Raji (cell line): ENCODE measurements around the gene SNRPA1.

Source experiments
- POLR2A ChIP-seq: IDR thresholded peaks from 2 replicates; pipeline ENCODE4 v1.6.1; 2011; ENCODE audit warnings: low read depth, low read length, control low read depth; ENCODE audit not compliant: insufficient read depth

The SNRPA1 gene

DNA sequence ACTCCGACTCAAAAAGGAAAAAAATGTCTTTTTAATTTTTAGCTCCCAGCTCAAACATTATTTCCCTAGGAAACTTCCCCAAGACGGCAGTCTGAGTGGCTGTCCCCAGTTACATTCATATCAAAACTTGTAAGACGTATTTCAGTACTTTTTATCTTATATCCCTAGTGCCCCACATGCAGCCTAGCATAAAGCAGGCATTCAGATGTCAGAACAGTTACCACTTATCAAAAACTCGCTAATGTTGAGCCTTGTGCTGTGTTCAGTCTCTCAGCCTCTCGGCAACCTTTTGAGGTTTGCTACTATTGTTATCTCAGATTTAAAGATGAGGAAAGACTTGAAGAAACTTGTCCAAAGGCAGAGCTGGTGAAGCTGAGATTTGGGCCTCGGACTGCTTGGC, 11.1 kb downstream of the SNRPA1 start:
- no peak for TF ChIP-seq POLR2A

DNA sequence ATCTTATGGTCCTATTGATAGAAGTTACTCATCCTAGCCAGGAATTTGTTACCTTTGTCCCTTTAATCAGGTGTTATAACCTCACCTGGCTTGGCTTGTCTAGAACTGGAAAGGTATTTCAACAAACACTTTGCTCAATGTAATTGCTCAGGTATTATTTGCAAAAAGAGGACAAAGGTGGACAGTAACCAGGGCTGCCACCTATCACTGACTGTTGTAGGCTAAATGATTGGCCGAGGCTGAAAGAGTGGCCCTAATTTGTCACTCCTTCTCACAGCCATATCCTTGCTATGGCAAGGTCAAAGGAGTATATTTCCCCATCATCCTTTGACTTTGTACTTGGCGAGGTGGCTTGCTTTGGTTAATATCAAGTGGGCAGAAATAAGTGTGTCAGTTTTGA, 15.0 kb downstream of the SNRPA1 start:
- no peak for TF ChIP-seq POLR2A

DNA sequence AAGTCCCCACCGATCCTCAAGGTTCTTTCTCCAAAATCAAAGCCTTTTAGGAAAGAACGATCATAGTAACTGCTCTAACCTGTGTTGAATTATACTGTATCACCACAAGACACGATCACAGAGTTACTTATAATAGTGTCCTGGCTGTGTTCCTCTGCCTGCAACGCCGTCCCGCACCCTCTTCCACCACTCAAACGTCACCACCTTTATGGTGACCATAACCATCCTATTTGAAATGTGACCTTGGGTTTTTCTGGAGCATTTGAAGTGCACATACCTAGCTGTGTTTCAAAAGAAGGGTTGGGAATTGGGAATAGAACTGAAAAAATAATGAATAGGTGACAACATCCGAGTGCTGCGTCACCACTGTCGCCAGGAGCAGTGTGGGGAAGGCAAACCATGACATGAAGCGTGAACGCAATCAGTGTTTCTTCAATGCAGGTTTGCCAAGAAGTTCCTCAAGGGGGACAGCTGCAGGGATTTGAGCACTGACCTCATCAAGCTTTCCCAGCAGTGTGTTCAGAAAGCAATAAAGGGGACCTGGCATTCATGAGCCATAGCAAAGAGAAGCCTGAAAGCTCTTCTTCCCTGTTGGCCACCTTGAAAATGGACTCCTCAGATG, 17.0 kb downstream of the SNRPA1 start:
- TF ChIP-seq POLR2A = no peak

DNA sequence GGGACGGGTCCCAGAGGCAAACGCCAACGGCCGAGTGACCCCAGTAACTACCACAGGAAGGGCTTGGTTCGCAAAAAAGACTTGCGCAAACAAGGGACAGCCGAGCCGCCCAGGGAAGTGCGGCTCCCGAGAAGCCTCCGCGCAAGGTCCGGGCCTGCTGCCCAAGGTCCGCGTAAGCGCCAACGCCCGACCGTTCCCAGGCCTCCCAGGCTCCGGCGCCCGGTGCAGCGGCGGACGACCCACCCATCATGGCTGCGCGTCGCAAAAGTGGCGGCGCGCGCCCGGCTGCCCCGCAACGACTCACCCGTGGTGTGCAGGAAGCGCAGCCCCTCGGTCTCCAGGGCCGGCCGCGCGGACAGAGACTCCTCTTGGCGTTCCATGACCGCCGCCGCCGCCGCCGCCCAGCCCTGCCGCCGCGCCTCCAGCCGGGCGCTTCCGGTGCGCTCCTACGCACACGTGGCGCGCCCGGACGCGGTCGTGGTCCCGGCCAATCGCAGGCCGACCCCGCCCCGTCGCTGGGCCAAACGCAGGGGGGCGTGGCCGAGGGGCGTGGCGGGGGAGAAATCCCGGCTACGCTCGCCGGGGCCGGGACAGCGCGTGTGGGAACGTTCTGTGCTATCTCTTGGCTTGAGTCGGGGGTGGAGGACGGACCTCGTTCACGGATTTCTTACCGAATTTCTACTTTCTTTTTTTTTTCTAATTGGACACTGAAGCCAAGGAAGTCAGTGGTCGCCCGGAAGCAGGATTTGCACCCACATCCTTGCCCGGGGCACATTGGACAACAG, 17.8 kb downstream of the SNRPA1 start, which contains the start of gene SELENOS:
TSS of gene SELENOS (minus strand) at position 448 of the 785 bp plus-strand sequence. CDS start at position 380, 68 bp downstream.
- TF ChIP-seq POLR2A = peak; percentile 64

DNA sequence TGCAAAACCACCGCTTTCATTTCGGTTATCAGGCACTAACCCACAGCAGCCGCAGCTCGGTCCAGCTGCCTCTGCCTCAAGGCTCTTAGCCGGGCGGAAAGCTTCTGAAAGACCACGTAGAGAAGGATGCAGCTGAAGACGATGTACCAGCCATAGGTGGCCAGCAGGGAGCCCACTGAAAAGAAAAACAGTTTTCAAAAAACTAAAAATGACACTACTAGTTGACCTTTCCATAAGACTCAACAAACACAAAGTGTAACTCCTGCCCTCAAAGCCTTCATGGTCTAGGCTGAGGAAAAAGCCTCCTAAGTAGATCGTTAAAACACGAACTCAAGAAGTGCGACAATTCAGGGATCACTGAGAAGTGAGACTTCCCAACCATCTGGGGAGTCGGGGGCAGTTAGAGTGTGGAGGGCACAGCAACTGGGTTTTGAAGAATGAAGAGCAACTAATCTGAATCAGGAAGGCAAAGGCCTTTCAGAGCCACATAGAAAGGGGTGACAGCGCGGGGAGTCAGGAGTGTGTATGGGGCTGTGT, 18.5 kb downstream of the SNRPA1 start:
- no peak for TF ChIP-seq POLR2A

DNA sequence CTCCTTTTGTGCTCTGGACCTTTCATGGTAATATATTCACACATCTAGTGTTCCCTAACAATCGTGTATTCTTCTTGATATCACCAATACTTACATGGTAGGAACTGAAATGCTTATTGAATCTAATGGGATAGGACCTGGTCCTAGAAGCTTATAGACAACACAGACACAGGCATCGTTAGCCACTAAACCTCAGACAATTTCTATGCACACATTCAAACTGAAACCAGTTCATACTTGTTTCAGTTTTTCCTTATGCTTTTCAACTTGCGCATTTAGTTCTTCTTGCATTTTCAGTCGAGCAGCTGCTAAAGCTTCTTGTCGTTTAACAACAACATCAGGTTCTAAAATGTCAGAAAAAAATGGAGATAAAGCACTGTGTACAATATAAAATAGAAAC, 20.0 kb downstream of the SNRPA1 start:
- TF ChIP-seq POLR2A = no peak

DNA sequence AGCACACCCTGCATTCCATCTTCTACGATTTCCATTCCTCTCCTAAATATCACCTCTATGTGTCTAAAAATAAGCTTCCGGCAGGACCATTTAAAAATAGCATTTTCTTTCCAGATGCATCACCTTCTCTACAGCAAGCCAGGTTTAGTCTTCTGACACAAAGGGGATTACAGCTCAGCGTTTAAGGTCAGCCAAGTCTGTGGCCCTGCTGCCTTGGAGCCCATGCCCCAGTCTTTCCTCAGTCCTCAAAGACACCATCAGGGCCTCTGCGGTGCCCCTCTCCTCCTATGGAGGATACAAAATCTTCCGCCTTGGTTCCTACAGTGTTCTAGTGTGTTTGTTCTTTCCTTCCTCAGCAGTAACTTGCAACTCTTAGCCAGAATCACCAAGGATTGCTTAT, 21.5 kb downstream of the SNRPA1 start:
- TF ChIP-seq POLR2A = no peak

DNA sequence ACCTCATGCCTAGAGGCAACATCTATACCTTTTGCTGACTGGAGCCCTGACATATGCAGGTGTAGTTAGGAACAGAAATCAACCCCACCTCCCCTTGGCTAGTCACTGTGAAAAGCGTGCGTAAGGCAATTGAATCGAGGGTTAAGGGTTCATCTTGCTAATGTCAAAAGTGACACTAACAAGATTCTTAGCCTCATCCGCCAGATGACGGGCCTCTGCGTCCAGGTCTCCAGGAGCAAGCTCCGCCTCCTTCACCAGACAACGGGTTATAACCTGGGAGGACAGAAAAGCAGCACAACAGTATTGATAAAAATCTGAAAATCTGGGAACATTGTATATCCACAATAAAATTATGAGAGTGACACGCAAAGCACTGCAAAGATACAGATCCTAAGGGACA, 22.5 kb downstream of the SNRPA1 start:
- TF ChIP-seq POLR2A = no peak

DNA sequence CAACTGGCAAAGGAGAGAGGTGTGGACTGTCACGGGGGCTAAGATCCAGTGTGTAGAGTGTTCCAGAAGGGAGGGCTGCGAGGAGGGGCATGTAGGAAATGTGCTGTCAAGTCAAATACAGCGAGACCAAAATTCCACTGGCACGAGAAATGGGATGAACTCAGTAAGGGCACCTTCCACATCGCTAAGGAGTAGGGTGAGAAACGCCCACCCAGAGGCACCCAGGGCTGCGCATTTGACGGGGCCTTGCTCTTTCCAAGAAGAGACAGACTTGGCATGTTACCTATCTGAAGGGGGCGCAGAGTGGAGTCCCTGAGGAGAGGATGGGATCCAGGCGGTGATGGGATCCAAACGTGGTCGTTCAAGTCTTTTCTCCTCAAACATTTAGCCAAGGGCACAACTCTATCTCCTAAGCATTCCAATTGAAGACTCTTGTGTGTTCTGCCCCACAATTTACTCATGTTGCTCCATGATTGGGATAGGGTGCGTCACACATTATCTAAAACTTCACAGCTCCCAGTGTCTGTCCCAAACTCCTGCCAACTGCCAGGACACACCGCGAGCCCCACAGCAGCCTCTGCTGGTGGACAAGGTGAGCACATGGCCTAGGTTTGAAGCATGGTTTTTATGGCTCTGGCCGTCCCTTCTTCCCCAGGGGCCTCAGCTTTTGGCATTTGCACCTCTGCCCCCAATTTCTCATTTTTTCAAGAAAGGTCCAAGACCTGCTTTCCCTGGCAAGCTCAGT, 25.4 kb downstream of the SNRPA1 start:
- TF ChIP-seq POLR2A = no peak

DNA sequence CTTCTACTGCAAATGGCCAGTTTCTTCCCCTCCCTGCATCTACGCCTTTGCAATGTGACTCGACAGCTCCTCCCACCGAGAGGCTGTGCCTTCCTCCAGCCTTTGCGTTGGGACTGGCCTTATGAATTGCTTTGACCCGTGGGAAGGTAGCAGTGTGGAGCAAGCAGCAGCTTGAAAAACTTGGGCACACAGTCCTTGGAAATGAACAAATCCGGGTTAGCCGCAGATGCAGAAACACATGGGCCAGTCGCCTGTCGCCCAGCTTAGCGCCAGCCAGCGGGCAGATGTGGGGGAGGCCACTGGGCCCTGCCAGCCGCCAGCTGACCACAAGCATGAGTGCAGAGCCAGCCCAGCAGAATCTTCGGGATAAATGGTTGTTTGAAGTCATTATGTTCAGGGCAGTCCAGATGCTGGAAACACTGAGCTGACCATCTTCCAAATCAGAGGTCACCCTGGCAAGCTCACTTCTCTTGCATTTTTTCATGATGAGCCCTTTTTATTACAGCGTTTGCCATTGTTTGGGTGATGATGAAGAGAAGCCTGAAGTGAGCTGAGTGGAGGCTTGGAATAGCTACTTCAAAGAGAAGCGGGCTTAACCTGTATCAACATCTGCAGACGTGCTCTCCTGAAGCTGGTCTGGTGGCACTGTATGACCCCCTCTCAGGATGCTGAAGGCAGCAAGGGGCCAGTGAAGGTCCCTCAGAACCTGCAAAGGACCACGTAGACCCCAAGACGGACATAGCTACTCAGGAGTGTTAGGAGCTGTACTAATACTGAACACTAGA, 27.5 kb downstream of the SNRPA1 start:
- no peak for TF ChIP-seq POLR2A

DNA sequence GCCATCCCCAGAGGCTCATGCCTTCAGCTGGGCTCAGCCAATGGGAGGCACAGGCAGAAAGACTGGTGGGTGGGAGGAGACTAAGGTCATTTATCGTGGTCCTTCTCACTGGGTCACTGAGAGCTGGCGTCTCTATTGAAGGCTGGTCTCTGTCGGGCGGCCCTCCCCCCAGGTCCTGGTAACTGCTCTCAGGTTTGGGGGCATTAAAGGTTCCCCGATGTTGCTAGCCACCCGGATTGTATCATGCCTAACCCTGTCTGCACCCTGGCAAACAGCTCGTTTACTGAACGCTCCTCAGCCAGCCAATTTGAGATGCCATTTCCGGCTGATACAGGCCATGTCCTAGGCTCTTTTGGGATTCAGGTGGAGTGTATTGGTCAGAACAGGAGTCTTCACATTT, 28.3 kb downstream of the SNRPA1 start:
- no peak for TF ChIP-seq POLR2A

DNA sequence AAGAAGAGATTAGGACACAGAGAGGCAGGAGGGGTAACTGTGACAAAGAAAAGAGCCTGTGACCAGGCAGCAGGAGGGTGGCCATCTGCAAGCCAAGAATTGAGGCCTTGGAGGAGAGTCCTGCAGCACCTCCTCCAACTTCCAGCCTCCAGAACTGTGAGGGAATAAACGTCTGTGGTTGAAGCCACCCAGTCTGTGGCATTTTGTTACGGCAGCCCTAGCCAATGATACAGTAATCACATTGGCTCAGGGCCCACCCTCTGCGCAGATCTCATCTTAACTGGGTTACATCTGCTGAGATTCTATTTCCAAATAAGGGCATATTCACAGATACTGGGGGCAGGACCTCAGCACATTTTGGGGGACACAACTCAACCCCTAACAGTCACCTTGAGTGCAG, 29.0 kb downstream of the SNRPA1 start:
- no peak for TF ChIP-seq POLR2A

DNA sequence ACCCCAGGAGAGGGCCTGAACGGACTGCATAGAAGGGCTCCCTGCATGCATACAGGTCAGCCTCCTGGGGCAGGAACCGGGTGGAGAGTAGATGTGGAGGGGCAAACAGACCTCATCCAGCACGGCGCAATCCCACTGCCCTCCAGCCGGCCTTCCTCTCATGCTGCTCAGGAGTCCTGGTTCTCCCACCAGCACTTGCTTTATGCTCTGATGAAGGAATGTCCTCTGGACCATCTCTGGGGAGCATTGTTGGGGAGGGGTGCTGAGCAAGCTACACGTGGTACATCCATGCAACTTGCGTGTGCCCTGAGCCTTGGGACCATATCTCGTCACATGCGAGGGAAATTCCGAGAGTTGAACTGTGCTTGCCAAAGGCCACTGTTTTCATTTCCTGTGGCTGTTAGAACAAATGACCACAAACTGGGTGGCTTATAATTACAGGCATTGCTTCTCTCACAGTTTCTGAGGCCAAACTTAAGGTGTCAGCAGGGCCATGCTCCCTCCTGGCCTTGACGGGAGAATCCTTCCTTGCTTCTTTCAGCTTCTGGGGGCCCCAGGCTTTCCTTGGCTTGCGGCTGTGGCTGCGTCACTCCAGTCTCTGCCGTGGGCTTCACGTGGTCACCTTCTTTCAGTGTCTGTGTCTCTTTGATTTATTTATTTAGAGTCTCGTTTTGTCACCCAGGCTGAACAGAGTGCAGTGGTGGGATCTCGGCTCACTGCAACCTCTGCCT, 30.0 kb downstream of the SNRPA1 start:
- TF ChIP-seq POLR2A = no peak

DNA sequence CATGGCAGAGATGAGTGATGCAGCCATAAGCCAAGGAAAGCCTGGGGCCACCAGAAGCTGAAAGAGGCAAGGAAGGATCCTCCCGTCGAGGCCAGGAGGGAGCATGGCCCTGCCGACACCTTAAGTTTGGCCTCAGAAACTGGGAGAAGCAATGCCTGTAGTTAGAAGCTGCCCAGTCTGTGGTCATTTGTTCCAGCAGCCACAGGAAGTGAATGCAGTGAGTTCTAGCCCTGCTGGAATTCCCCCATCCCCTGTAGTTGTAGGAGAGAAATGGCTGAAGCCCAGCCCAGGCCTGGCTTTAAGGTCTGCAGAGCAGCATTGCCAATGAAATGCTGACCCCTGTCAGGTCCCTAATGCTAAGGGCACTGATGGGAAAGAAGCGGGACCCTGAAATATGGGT, 31.0 kb downstream of the SNRPA1 start:
- TF ChIP-seq POLR2A = no peak
